HCT116 (cell line): ENCODE results near the gene SLC6A7. TPM values are rescaled to one million over a fixed set of nuclear protein-coding genes. Genes with fewer than 3 reads are reported as not detected.

Source experiments
- ATAC-seq: fragments of 200-7000 bp; cut with Tn5 transposase; 2 replicates; pipeline ENCODE4 v1.9.1; 2020; ENCODE audit warnings: mild to moderate bottlenecking, moderate library complexity
- BruUV-seq: library from RNA; stranded (reverse); fragments of 400-500 nt; replicated peaks from 2 replicates; lab custom pipeline; 2021; lab: Mats Ljungman, UMichigan
- CTCF ChIA-PET: fragments of 300-600 bp; sonication (Branson Sonifier 250); formaldehyde crosslinking; loops from one replicate; lab custom pipeline; 2021; ENCODE audit warnings: antibody characterized with exemption; lab: Charles Lee
- POLR2A ChIA-PET: fragments of 300-600, 350-600 bp; sonication (Branson Sonifier 250); formaldehyde crosslinking; loops from one replicate; lab custom pipeline; 2021; ENCODE audit warnings: antibody characterized with exemption; lab: Charles Lee
- RAD21 ChIA-PET, 2 experiments: fragments of 300-600 bp; sonication (Branson Sonifier 250); formaldehyde crosslinking; loops; one replicate each; lab custom pipeline; 2023; ENCODE audit warnings: low total read pairs in 2 of 2; ENCODE audit not compliant: uncharacterized antibody in 2 of 2, unreplicated experiment in 2 of 2, low non-redundant PET in 1 of 2; lab: Charles Lee
- DNase-seq: peaks from one replicate; pipeline ENCODE4 v3.0.0-alpha.2; 2010; ENCODE audit warnings: low read depth, low spot score
- H2AFZ ChIP-seq: fragments of 200-600 bp; shearing (Covaris generic), sonication (generic); 2 replicates; pipeline ENCODE4 v1.6.1; 2017; ENCODE audit warnings: low read depth, mixed run types, mixed read lengths, antibody characterized with exemption, low read length; ENCODE audit not compliant: poor library complexity, severe bottlenecking
- H3K27ac ChIP-seq: 2 replicates; pipeline ENCODE4 v1.5.1; 2012; ENCODE audit warnings: low read depth, low read length
- H3K27me3 ChIP-seq: fragments of 200-600 bp; sonication (generic); 2 replicates; pipeline ENCODE4 v1.6.1; 2016; ENCODE audit warnings: mixed run types, low read length, mixed read lengths; ENCODE audit not compliant: insufficient read depth
- H3K36me3 ChIP-seq, 2 experiments: fragments of 200-500 bp in 1 of 2; fragments of 200-600 bp in 1 of 2; sonication (Bioruptor generic) in 1 of 2; sonication (generic) in 1 of 2; 2 replicates each; pipeline versions ENCODE4 v1.5.1 to v1.6.1; 2014 to 2016; ENCODE audit warnings: low read length in 2 of 2, inconsistent platforms in 1 of 2, mixed read lengths in 1 of 2, mixed run types in 1 of 2; ENCODE audit not compliant: insufficient read depth in 2 of 2, control insufficient read depth in 1 of 2
- H3K4me1 ChIP-seq, 2 experiments: fragments of 200-600 bp in 1 of 2; sonication (generic) in 1 of 2; 2 replicates each; pipeline versions ENCODE4 v1.5.1 to v1.6.1; 2012 to 2017; ENCODE audit warnings: low read length in 2 of 2, inconsistent platforms in 1 of 2, mild to moderate bottlenecking in 1 of 2, mixed read lengths in 1 of 2, mixed run types in 1 of 2, moderate library complexity in 1 of 2; ENCODE audit not compliant: insufficient read depth in 2 of 2, control insufficient read depth in 1 of 2
- H3K4me2 ChIP-seq: fragments of 200-600 bp; sonication (generic); 2 replicates; pipeline ENCODE4 v1.6.1; 2017; ENCODE audit warnings: mixed run types, low read length, mixed read lengths
- H3K4me3 ChIP-seq, 2 experiments: fragments of 200-600 bp in 1 of 2; sonication (generic) in 1 of 2; replicated peaks in 1 of 2; 2 replicates each; pipeline ENCODE4 v1.5.1; 2011 to 2016; ENCODE audit warnings: low read length in 2 of 2, control low read depth in 1 of 2, low read depth in 1 of 2, mild to moderate bottlenecking in 1 of 2, mixed read lengths in 1 of 2, mixed run types in 1 of 2
- H3K79me2 ChIP-seq: fragments of 200-600 bp; sonication (generic); 2 replicates; pipeline ENCODE4 v1.6.1; 2017; ENCODE audit warnings: mild to moderate bottlenecking, mixed run types, low read length, moderate library complexity, mixed read lengths; ENCODE audit not compliant: insufficient read depth
- H3K9ac ChIP-seq: fragments of 200-600 bp; sonication (generic); 2 replicates; pipeline ENCODE4 v1.6.1; 2016; ENCODE audit warnings: low read length, mixed read lengths
- H3K9me2 ChIP-seq: fragments of 200-600 bp; sonication (generic), shearing (Covaris generic); 2 replicates; pipeline ENCODE4 v1.6.1; 2017; ENCODE audit warnings: mixed run types, mild to moderate bottlenecking, moderate library complexity; ENCODE audit not compliant: insufficient read depth
- H3K9me3 ChIP-seq, 2 experiments: fragments of 200-500 bp in 1 of 2; fragments of 200-600 bp in 1 of 2; sonication (Bioruptor generic) in 1 of 2; sonication (generic) in 1 of 2; 2 replicates each; pipeline ENCODE4 v1.6.1; 2014 to 2017; ENCODE audit warnings: low read length in 2 of 2, mixed read lengths in 2 of 2, inconsistent platforms in 1 of 2, low read depth in 1 of 2, mild to moderate bottlenecking in 1 of 2, mixed run types in 1 of 2, moderate library complexity in 1 of 2; ENCODE audit not compliant: control insufficient read depth in 1 of 2, insufficient read depth in 1 of 2
- H4K20me1 ChIP-seq: fragments of 200-600 bp; sonication (generic), shearing (Covaris generic); 2 replicates; pipeline ENCODE4 v1.6.1; 2017; ENCODE audit warnings: mixed run types, mild to moderate bottlenecking, moderate library complexity; ENCODE audit not compliant: insufficient read depth
- EZH2 ChIP-seq: fragments of 200-600 bp; sonication (generic); IDR thresholded peaks from 2 replicates; pipeline ENCODE4 v1.6.1; 2017; ENCODE audit warnings: antibody characterized with exemption, mixed run types
- EZH2phosphoT487 ChIP-seq: fragments of 200-600 bp; IDR thresholded peaks from 2 replicates; pipeline ENCODE4 v1.6.1; 2018; ENCODE audit warnings: antibody characterized with exemption, borderline replicate concordance
- FOSL1 ChIP-seq: IDR thresholded peaks from 2 replicates; pipeline ENCODE4 v1.6.1; 2012; ENCODE audit warnings: low read depth
- POLR2A ChIP-seq: IDR thresholded peaks from 2 replicates; pipeline ENCODE4 v1.7.0; 2011; ENCODE audit warnings: borderline replicate concordance; ENCODE audit not compliant: insufficient read depth, insufficient read length; ENCODE audit errors: extremely low read depth
- POLR2AphosphoS5 ChIP-seq: IDR thresholded peaks from 2 replicates; pipeline ENCODE4 v1.6.1; 2011; ENCODE audit warnings: mild to moderate bottlenecking, low read depth, low read length, moderate library complexity
- RAD21 ChIP-seq: IDR thresholded peaks from 2 replicates; pipeline ENCODE4 v1.6.1; 2012; ENCODE audit warnings: low read depth, mild to moderate bottlenecking
- REST ChIP-seq: IDR thresholded peaks from 2 replicates; pipeline ENCODE4 v1.6.1; 2012; ENCODE audit warnings: low read depth
- SIN3A ChIP-seq: IDR thresholded peaks from 2 replicates; pipeline ENCODE4 v1.6.1; 2012; ENCODE audit warnings: low read depth
- SRF ChIP-seq: IDR thresholded peaks from 2 replicates; pipeline ENCODE4 v1.6.1; 2012; ENCODE audit warnings: low read depth
- TCF7L2 ChIP-seq: IDR thresholded peaks from 2 replicates; pipeline ENCODE4 v1.7.0; 2011; ENCODE audit warnings: borderline replicate concordance, inconsistent platforms; ENCODE audit not compliant: insufficient read depth, insufficient read length; ENCODE audit errors: extremely low read depth
- ZBTB33 ChIP-seq: IDR thresholded peaks from 2 replicates; pipeline ENCODE4 v1.6.1; 2011; ENCODE audit warnings: mild to moderate bottlenecking, low read length, moderate library complexity; ENCODE audit not compliant: insufficient replicate concordance; ENCODE audit errors: extremely low read depth
- ZFX ChIP-seq: fragments of 450-650 bp; IDR thresholded peaks from 2 replicates; pipeline ENCODE4 v1.6.1; 2017
- intact Hi-C: fragments of 100-400 bp; cut with micrococcal nuclease; formaldehyde crosslinking; loops from 2 replicates; pipeline ENCODE4 v1.10.0; 2022
- total RNA-seq: library from RNA; stranded (reverse); gene quantifications from one replicate; pipeline ENCODE4 v1.2.1, GENCODE V29; 2021; ENCODE audit not compliant: unreplicated experiment

The SLC6A7 gene
- total RNA-seq, 1 experiment from 2014 or later, result not detected

- RAD21 ChIA-PET, result no interaction called here
- Histone ChIP-seq H3K27ac (no peak overlapping the region), H3K9me3 (no peaks in the 10 kb centered on the region), H3K27me3 (no peaks in the 10 kb centered on the region), H3K36me3 (no peaks in the 10 kb centered on the region), H2AFZ (no peak overlapping the region), H4K20me1 (no peaks in the 10 kb centered on the region), H3K79me2 (no peaks in the 10 kb centered on the region), H3K4me2 (no peak overlapping the region), H3K9me2 (no peaks in the 10 kb centered on the region), H3K9ac (no peak overlapping the region), H3K4me1 (no peaks in the 10 kb centered on the region), H3K4me3 (no peak overlapping the region)
- intact Hi-C loops, result no loop called here
- no TSS peak for BruUV-seq
- no peak for DNase-seq
- no peak for TF ChIP-seq EZH2
- TF ChIP-seq POLR2A, result no peak
- TF ChIP-seq EZH2phosphoT487, result no peak
- no peak for ATAC-seq
- POLR2A ChIA-PET, result interaction anchor here (1.1 kb wide), 1 partner anchor 208 kb away, joined by 3 read pairs; no protein-coding TSS in a partner anchor
- CTCF ChIA-PET, result no interaction called here
Measured at GRCh38 chr5:150242251-150242894, 52.5 kb downstream of the SLC6A7 start.

DNA sequence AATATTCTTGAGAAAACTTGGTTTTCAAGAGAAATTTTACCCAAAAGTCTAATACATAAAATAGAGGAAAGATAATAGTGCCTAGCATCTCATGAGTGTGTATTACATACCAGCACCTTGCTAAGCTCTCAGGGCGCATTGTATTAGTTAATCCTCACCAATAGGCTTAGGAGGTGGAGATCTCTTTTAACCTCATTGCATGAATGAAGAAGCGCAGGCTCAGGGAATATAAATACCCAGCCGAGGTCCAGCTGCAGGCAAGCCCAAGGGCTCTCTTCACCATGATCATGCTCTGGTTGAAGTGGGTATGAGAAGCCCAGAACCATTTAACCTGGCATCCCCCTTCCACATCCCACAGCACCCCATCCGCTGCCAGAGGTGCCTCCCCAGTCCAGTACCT is 53.7 kb downstream of the SLC6A7 start:
- no TSS peak for BruUV-seq
- RAD21 ChIA-PET, result no interaction called here
- H2AFZ ChIP-seq, result no peak overlapping the region
- no peaks in the 10 kb centered on the region for H3K4me1 ChIP-seq
- H3K79me2 ChIP-seq, result no peaks in the 10 kb centered on the region
- TF ChIP-seq POLR2AphosphoS5 (no peak), RAD21 (no peak), TCF7L2 (no peak), FOSL1 (no peak), REST (no peak), EZH2 (no peak), SRF (no peak), EZH2phosphoT487 (no peak), SIN3A (no peak), ZBTB33 (no peak), ZFX (no peak)
- POLR2A ChIA-PET, result interaction anchor here (1.1 kb wide), 1 partner anchor 206 kb away, joined by 3 read pairs; no protein-coding TSS in a partner anchor
- no peak overlapping the region for H3K27ac ChIP-seq
- no peak overlapping the region for H3K9ac ChIP-seq
- no peak overlapping the region for H3K4me3 ChIP-seq
- no peaks in the 10 kb centered on the region for H3K9me2 ChIP-seq
- H3K36me3 ChIP-seq, result no peaks in the 10 kb centered on the region
- no peaks in the 10 kb centered on the region for H3K9me3 ChIP-seq
- no peaks in the 10 kb centered on the region for H3K27me3 ChIP-seq
- no peak overlapping the region for H3K4me2 ChIP-seq
- DNase-seq (no peak), ATAC-seq (no peak)
- intact Hi-C loops, result no loop called here
- H4K20me1 ChIP-seq, result no peaks in the 10 kb centered on the region
- CTCF ChIA-PET, result no interaction called here
